Measurements from ENCODE around the gene GSTM1.

DNA sequence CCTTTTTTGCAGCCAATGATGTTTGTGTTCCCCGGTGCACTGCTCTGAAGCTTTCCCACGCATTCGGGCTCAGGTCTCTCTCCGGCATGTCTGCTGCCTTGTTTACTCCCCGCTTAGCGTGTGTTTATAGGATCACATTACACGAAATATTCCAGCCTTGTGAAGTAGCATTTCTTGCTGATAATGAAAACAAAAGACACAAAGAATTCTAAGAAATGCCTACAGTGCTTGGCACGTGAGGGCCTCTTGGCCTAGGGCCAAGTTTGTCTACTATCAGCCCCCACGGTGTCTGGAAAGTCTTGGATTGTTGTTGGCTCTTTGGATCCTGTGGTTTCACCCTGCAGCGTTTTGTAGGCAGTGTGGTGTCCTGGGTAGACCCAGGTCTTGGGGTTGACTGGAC lies 42.9 kb upstream of the GSTM1 start:
- TF ChIP-seq, protein P1, sequence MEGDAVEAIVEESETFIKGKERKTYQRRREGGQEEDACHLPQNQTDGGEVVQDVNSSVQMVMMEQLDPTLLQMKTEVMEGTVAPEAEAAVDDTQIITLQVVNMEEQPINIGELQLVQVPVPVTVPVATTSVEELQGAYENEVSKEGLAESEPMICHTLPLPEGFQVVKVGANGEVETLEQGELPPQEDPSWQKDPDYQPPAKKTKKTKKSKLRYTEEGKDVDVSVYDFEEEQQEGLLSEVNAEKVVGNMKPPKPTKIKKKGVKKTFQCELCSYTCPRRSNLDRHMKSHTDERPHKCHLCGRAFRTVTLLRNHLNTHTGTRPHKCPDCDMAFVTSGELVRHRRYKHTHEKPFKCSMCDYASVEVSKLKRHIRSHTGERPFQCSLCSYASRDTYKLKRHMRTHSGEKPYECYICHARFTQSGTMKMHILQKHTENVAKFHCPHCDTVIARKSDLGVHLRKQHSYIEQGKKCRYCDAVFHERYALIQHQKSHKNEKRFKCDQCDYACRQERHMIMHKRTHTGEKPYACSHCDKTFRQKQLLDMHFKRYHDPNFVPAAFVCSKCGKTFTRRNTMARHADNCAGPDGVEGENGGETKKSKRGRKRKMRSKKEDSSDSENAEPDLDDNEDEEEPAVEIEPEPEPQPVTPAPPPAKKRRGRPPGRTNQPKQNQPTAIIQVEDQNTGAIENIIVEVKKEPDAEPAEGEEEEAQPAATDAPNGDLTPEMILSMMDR (IDR thresholded peaks at IDR 0.05 in 2 of 3, conservative IDR thresholded peaks at IDR 0.05 in 1 of 3; ENCODE audit: control insufficient read depth in 2 of 3, extremely low read depth in 1 of 3, insufficient read depth in 1 of 3, low read depth in 3 of 3, low read length in 3 of 3): no peak
- TF ChIP-seq RELA (IDR thresholded peaks at IDR 0.05; ENCODE audit: borderline replicate concordance, partially characterized antibody) (no peak), RFX5 (IDR thresholded peaks at IDR 0.05; ENCODE audit: low read depth, low read length) (no peak), CREM (IDR thresholded peaks at IDR 0.05; ENCODE audit: low read depth) (no peak), HCFC1 (IDR thresholded peaks at IDR 0.05; ENCODE audit: low read length) (no peak), TARDBP (IDR thresholded peaks at IDR 0.05; ENCODE audit: borderline replicate concordance) (no peak), PML (IDR thresholded peaks at IDR 0.05; ENCODE audit: low read length) (no peak), EZH2 (IDR thresholded peaks at IDR 0.05; ENCODE audit: borderline replicate concordance, control insufficient read depth, low read depth, low read length) (no peak), SIN3A (IDR thresholded peaks at IDR 0.05; ENCODE audit: low read depth, low read length) (no peak), SP1 (IDR thresholded peaks at IDR 0.05; ENCODE audit: low read depth, low read length) (no peak)

Data from GM12878 (cell line).